Thyroid gland (tissue), 4 donors: ENCODE results near the gene SV2A. TPM values are rescaled to one million over a fixed set of nuclear protein-coding genes. Genes with fewer than 3 reads are reported as not detected.
"Not testable (repeated sequence)": the region's sequence is repeated elsewhere in the genome, so short reads cannot be mapped to it uniquely, and the experiment has no call there.

Experiments used
- DNase-seq, 2 donors: peaks; one replicate each; pipeline ENCODE4 v3.0.0-alpha.2; 2019
- H3K27ac ChIP-seq, 3 donors: fragments of 200-600 bp; sonication (generic); 1 replicate in 2 of 3; 2 replicates in 1 of 3; pipeline ENCODE4 v1.5.1; 2016 to 2019; ENCODE audit warnings: mild to moderate bottlenecking in 1 of 3, moderate library complexity in 1 of 3
- H3K27me3 ChIP-seq: fragments of 200-600 bp; sonication (generic); one replicate; pipeline ENCODE4 v1.5.1; 2019
- H3K36me3 ChIP-seq, 2 donors: fragments of 200-600 bp; sonication (generic); one replicate each; pipeline ENCODE4 v1.5.1; 2016 to 2019
- H3K4me1 ChIP-seq, 2 donors: fragments of 200-600 bp; sonication (generic); one replicate each; pipeline ENCODE4 v1.5.1; 2017 to 2019
- H3K4me3 ChIP-seq, 3 donors: fragments of 200-600 bp; sonication (generic); replicated peaks in 1 of 3; 1 replicate in 2 of 3; 2 replicates in 1 of 3; pipeline ENCODE4 v1.5.1; 2016; ENCODE audit warnings: mild to moderate bottlenecking in 1 of 3
- H3K9me3 ChIP-seq: fragments of 200-600 bp; sonication (generic); one replicate; pipeline ENCODE4 v1.5.1; 2017
- POLR2A ChIP-seq, 2 donors: fragments of 450-650 bp; IDR thresholded peaks; one replicate each; pipeline ENCODE4 v1.6.1; 2017; ENCODE audit warnings: antibody characterized with exemption in 2 of 2, mild to moderate bottlenecking in 2 of 2, moderate library complexity in 1 of 2
- WGBS, 2 donors: methylation state at CpG; one replicate each; pipeline ENCODE4 v1.1.5; 2017; 5-methylcytosine and 5-hydroxymethylcytosine counted together
- intact Hi-C: fragments of 100-400 bp; cut with DNase I; formaldehyde crosslinking; loops from one replicate; pipeline ENCODE4 v1.15.1; 2023
- total RNA-seq, 4 donors: library from RNA; depleted of rRNA; stranded (reverse); fragments of >200 nt; gene quantifications; one replicate each; pipeline ENCODE4 v1.2.3, GENCODE V29; 2016
- TF ChIP-seq, protein P1 (sequence below), 6 experiments: fragments of 200-600 bp in 3 of 6; fragments of 450-650 bp in 3 of 6; sonication (generic) in 3 of 6; IDR thresholded peaks; one replicate each; pipeline ENCODE4 v1.5.1; 2016 to 2019; ENCODE audit warnings: antibody characterized with exemption in 6 of 6, mild to moderate bottlenecking in 2 of 6, inconsistent platforms in 1 of 6, moderate library complexity in 1 of 6

Gene SV2A
- total RNA-seq, 4 donors from 2014 or later: 3.0 to 5.9 (median 4.0) TPM

DNA sequence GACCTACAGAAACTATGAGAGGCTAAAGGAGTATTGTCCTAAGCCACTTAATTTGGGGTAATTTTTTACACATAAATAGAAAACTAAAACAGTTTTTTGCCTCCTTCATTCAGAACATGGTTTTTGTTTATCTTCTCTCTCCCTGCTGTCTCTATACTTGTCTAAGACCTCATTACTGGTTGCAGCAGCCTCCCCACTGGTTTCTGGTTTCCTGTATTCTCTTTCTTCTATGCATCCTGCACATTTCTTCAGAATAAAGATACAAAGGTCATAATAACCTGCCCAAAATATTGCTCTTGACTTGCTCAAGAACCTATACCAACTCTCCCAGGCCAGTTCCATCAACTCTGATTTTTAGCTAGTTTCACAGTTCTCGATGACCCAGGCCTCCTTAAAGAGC lies 38.1 kb downstream of the SV2A start:
- WGBS, 2 donors: 91 to 100% methylated on average over 1 of the region's 1 CpG
- intact Hi-C loops: no loop called here
- no peak for DNase-seq
- peaks cover 6 to 9% of the 10 kb centered on the region in 2 donors for H3K4me1 ChIP-seq
- H3K36me3 ChIP-seq: no peaks in the 10 kb centered on the region
- no peaks in the 10 kb centered on the region for H3K9me3 ChIP-seq
- TF ChIP-seq, protein P1, sequence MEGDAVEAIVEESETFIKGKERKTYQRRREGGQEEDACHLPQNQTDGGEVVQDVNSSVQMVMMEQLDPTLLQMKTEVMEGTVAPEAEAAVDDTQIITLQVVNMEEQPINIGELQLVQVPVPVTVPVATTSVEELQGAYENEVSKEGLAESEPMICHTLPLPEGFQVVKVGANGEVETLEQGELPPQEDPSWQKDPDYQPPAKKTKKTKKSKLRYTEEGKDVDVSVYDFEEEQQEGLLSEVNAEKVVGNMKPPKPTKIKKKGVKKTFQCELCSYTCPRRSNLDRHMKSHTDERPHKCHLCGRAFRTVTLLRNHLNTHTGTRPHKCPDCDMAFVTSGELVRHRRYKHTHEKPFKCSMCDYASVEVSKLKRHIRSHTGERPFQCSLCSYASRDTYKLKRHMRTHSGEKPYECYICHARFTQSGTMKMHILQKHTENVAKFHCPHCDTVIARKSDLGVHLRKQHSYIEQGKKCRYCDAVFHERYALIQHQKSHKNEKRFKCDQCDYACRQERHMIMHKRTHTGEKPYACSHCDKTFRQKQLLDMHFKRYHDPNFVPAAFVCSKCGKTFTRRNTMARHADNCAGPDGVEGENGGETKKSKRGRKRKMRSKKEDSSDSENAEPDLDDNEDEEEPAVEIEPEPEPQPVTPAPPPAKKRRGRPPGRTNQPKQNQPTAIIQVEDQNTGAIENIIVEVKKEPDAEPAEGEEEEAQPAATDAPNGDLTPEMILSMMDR (IDR thresholded peaks at IDR 0.05): no peak
- TF ChIP-seq POLR2A (IDR thresholded peaks at IDR 0.05): no peak
- H3K27me3 ChIP-seq: no peaks in the 10 kb centered on the region
- no peak overlapping the region for H3K27ac ChIP-seq
- no peak overlapping the region for H3K4me3 ChIP-seq

DNA sequence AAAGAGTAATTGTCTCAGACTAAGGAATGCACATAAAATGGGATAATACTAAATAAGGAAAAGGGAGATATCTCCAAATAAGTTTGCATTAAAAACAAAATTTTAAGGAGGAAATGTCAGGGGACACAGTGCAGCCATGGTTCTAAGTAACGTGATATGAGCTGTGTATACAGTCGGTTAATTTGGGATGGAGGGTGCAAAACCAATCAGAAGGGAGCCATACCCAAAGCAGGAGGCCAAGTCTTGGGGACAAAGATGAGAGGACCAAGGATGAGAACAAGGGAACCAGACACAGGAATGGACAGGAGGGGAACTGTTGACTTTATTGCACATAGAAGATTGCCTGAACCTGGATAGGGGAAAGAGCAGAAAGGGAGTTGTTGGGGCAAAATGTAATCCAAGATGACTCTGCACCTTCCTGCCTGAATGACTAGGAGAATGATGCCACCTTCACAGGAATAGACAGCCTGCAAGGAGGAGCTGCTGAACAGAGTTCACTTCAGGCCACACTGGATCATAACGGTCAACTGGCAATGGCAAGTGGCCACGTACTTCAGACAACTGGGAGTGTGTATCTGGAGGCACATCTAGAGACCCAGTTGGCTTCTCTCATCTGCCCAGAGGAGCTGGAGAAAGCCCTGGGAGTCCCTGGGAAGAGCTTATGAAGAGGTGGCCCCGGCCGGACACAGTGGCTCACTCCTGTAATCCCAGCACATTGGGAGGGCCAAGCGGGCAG lies 40.3 kb downstream of the SV2A start:
- H3K4me3 ChIP-seq: no peak overlapping the region
- H3K9me3 ChIP-seq: no peaks in the 10 kb centered on the region
- WGBS, 2 donors: 85 to 92% methylated on average over 7 of the region's 7 CpGs
- intact Hi-C loops: no loop called here
- no peaks in the 10 kb centered on the region for H3K27me3 ChIP-seq
- H3K4me1 ChIP-seq: no peaks in the 10 kb centered on the region
- TF ChIP-seq POLR2A (IDR thresholded peaks at IDR 0.05): no peak
- TF ChIP-seq, protein P1 (IDR thresholded peaks at IDR 0.05): no peak
- DNase-seq: no peak
- no peaks in the 10 kb centered on the region for H3K36me3 ChIP-seq
- no peak overlapping the region for H3K27ac ChIP-seq

GRCh38 chr1:149873060-149873459 lies 44.6 kb downstream of the SV2A start:
- H3K4me3 ChIP-seq, H3K9me3 ChIP-seq, H3K27ac ChIP-seq, H3K36me3 ChIP-seq, H3K4me1 ChIP-seq, H3K27me3 ChIP-seq, intact Hi-C loops, DNase-seq: not testable (repeated sequence)
- no CpG with 5 or more reads among the region's 4 CpGs for WGBS, 2 donors

- H3K4me3 ChIP-seq, intact Hi-C loops, H3K4me1 ChIP-seq, H3K9me3 ChIP-seq, H3K27ac ChIP-seq, DNase-seq, H3K36me3 ChIP-seq, H3K27me3 ChIP-seq: not testable (repeated sequence)
- no CpG with 5 or more reads among the region's 2 CpGs for WGBS, 2 donors
Measured at GRCh38 chr1:149866887-149867286, 50.8 kb downstream of the SV2A start.

GRCh38 chr1:149861497-149862054 lies 56.1 kb downstream of the SV2A start:
- no CpG with 5 or more reads among the region's 32 CpGs for WGBS, 2 donors
- H3K4me3 ChIP-seq, intact Hi-C loops, H3K36me3 ChIP-seq, DNase-seq, H3K9me3 ChIP-seq, H3K27me3 ChIP-seq, H3K27ac ChIP-seq, H3K4me1 ChIP-seq: not testable (repeated sequence)

GRCh38 chr1:149860684-149861496 lies 56.8 kb downstream of the SV2A start:
- H3K9me3 ChIP-seq, H3K36me3 ChIP-seq, H3K27ac ChIP-seq, H3K4me3 ChIP-seq, DNase-seq, H3K4me1 ChIP-seq, intact Hi-C loops, H3K27me3 ChIP-seq: not testable (repeated sequence)
- no CpG with 5 or more reads among the region's 55 CpGs for WGBS, 2 donors

DNA sequence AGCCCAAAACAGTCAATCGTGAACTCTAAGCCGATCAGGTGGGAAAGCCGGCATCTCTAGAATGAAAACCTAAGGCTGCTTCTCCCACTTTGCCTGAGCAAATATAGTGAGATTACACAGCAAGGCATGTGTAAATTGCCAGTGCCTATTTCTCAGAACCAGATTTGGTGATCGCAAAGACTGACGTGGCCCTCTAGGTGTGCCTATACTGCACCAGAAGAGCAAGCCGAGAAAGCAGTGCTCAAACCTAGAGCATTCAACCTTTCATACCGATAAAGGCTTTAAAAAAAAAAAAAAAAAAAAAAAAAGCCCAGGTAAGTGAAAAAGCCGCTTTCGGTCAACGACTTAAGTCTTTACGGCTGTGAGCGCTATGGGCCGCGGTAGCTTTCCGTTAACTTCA lies 57.4 kb downstream of the SV2A start:
- H3K4me1 ChIP-seq, H3K27me3 ChIP-seq, DNase-seq, H3K9me3 ChIP-seq, H3K27ac ChIP-seq, intact Hi-C loops, H3K36me3 ChIP-seq, H3K4me3 ChIP-seq: not testable (repeated sequence)
- WGBS, 2 donors: no CpG with 5 or more reads among the region's 15 CpGs

Other genes starting within 250 kb of the SV2A start
- 10 to 100 TPM in 1 of 4 donors, 1 to 10 TPM in 3; 2.1 to 13.5 (median 2.4) TPM for gene FCGR1A, start 135.2 kb downstream of the SV2A start, total RNA-seq
- gene BOLA1, start 18.3 kb downstream of the SV2A start, total RNA-seq: 10 to 100 TPM; 23.5 to 55.8 (median 31.6) TPM
- gene SF3B4, start 10.0 kb upstream of the SV2A start, total RNA-seq: 10 to 100 TPM; 10.2 to 17.9 (median 12.4) TPM
- 1 to 10 TPM; 2.0 to 8.6 (median 5.6) TPM for gene MTMR11, start 19.0 kb upstream of the SV2A start, total RNA-seq
- 10 to 100 TPM; 15.9 to 39.2 (median 23.2) TPM for gene OTUD7B, start 92.9 kb upstream of the SV2A start, total RNA-seq
- 10 to 100 TPM; 50.3 to 64.3 (median 57.1) TPM for gene VPS45, start 149.9 kb upstream of the SV2A start, total RNA-seq
- gene PLEKHO1, start 232.1 kb upstream of the SV2A start, total RNA-seq: 10 to 100 TPM in 2 of 4 donors, 1 to 10 TPM in 2; 5.2 to 23.1 (median 14.2) TPM